Muscle layer of colon (tissue), 2 donors: Measurements from ENCODE around the gene FAM200B.

ENCODE experiments used
- H3K27ac ChIP-seq: one replicate; pipeline ENCODE4 v1.7.0; 2013; ENCODE audit warnings: low read depth, mild to moderate bottlenecking, low read length, moderate library complexity
- H3K27me3 ChIP-seq, 2 donors: one replicate each; pipeline ENCODE4 v1.7.0; 2013; ENCODE audit warnings: low read length in 2 of 2, mild to moderate bottlenecking in 2 of 2; ENCODE audit not compliant: insufficient read depth in 2 of 2, control insufficient read depth in 1 of 2
- H3K36me3 ChIP-seq: one replicate; pipeline ENCODE4 v1.7.0; 2013; ENCODE audit warnings: mild to moderate bottlenecking, low read length; ENCODE audit not compliant: insufficient read depth
- H3K4me1 ChIP-seq: one replicate; pipeline ENCODE4 v1.7.0; 2013; ENCODE audit warnings: mild to moderate bottlenecking, low read length; ENCODE audit not compliant: insufficient read depth
- H3K4me3 ChIP-seq, 2 donors: one replicate each; pipeline ENCODE4 v1.7.0; 2013; ENCODE audit warnings: low read length in 2 of 2, low read depth in 1 of 2, mild to moderate bottlenecking in 1 of 2, moderate library complexity in 1 of 2
- H3K9ac ChIP-seq: one replicate; pipeline ENCODE4 v1.7.0; 2013; ENCODE audit warnings: low read length
- H3K9me3 ChIP-seq: one replicate; pipeline ENCODE4 v1.7.0; 2013; ENCODE audit warnings: mild to moderate bottlenecking, low read length
- donor health status: abdominal sarcoma.
- donor health status: Adenocarcinoma of cecum.

FAM200B gene

GRCh38 chr4:15672101-15672500 lies 9.5 kb upstream of the FAM200B start:
- no peaks in the 10 kb centered on the region for H3K9me3 ChIP-seq
- H3K27me3 ChIP-seq = no peaks in the 10 kb centered on the region
- H3K36me3 ChIP-seq = no peaks in the 10 kb centered on the region
- H3K9ac ChIP-seq = no peak overlapping the region
- no peak overlapping the region for H3K4me3 ChIP-seq
- H3K27ac ChIP-seq = no peak overlapping the region
- H3K4me1 ChIP-seq = no peaks in the 10 kb centered on the region

DNA sequence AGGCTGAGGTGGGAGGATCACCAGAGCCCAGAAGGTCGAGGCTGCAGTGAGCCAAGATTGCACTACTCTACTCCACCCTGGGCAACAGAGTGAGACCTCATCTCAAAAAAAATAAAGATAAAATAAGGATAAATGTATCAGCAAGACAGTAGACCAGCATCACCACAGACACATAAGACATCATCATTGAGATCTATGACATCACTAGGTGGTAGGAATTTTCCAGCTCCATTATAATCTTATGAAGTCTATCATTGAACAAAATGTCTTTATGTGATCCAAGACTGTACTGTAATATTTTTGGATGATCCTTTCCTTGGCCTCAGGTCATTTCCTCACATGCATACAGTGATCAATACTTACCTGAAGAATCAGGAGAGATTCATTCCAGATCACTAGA lies 8.3 kb upstream of the FAM200B start:
- Histone ChIP-seq H3K27ac (no peak overlapping the region), H3K36me3 (no peaks in the 10 kb centered on the region), H3K9me3 (no peaks in the 10 kb centered on the region), H3K4me3 (no peak overlapping the region), H3K4me1 (no peaks in the 10 kb centered on the region), H3K9ac (no peak overlapping the region), H3K27me3 (no peaks in the 10 kb centered on the region)

DNA sequence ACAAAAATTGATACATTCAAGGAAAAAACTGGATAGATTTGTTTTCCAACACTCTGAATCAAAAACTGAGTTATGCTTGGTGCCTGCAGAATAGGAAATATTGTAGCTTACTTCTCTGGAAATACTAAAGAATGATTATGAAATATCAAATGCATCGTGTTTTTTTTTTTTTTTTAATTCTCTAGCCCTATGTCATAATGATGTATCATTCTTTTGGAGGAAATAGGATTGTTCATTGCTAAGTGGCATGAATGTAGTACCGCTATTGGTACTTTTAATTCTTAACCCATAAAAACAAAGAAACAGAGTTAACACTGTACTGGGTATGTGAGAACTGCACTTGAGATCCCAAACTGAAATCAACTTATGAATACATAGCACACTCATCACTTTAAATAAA lies 7.6 kb upstream of the FAM200B start:
- no peak overlapping the region for H3K4me3 ChIP-seq
- no peak overlapping the region for H3K27ac ChIP-seq
- no peaks in the 10 kb centered on the region for H3K4me1 ChIP-seq
- no peaks in the 10 kb centered on the region for H3K27me3 ChIP-seq
- no peaks in the 10 kb centered on the region for H3K36me3 ChIP-seq
- H3K9me3 ChIP-seq = no peaks in the 10 kb centered on the region
- no peak overlapping the region for H3K9ac ChIP-seq

- H3K4me3 ChIP-seq = no peak overlapping the region
- H3K27me3 ChIP-seq = no peaks in the 10 kb centered on the region
- no peaks in the 10 kb centered on the region for H3K36me3 ChIP-seq
- no peak overlapping the region for H3K9ac ChIP-seq
- H3K9me3 ChIP-seq = no peaks in the 10 kb centered on the region
- H3K4me1 ChIP-seq = no peaks in the 10 kb centered on the region
- no peak overlapping the region for H3K27ac ChIP-seq
Observed at GRCh38 chr4:15674926-15675325, 6.7 kb upstream of the FAM200B start.

DNA sequence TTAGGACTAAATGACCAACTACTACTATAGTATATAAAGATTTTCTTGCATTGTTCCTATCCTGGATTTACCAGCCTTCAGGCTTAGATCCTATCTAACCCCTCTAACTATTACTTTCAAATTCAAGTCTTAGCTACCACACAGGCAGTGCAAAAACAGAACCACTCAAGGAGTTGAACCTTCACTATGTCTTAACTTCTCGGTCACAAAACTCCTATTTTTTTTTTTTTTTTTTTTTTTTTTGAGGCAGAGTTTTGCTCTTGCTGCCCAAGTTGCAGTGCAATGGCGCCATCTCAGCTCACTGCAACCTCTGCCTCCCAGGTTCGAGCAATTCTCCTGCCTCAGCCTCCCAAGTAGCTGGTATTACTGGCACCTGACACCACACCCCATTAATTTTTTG lies 6.3 kb upstream of the FAM200B start:
- H3K36me3 ChIP-seq = no peaks in the 10 kb centered on the region
- H3K4me1 ChIP-seq = no peaks in the 10 kb centered on the region
- H3K27ac ChIP-seq = no peak overlapping the region
- no peaks in the 10 kb centered on the region for H3K27me3 ChIP-seq
- no peak overlapping the region for H3K9ac ChIP-seq
- H3K4me3 ChIP-seq = no peak overlapping the region
- H3K9me3 ChIP-seq = no peaks in the 10 kb centered on the region

GRCh38 chr4:15676039-15676438 lies 5.6 kb upstream of the FAM200B start:
- no peak overlapping the region for H3K27ac ChIP-seq
- H3K9me3 ChIP-seq = no peaks in the 10 kb centered on the region
- H3K4me1 ChIP-seq = no peaks in the 10 kb centered on the region
- H3K9ac ChIP-seq = no peak overlapping the region
- no peak overlapping the region for H3K4me3 ChIP-seq
- H3K27me3 ChIP-seq = no peaks in the 10 kb centered on the region
- no peaks in the 10 kb centered on the region for H3K36me3 ChIP-seq

GRCh38 chr4:15676899-15677298 lies 4.7 kb upstream of the FAM200B start:
- H3K4me3 ChIP-seq = no peak overlapping the region
- H3K36me3 ChIP-seq = no peaks in the 10 kb centered on the region
- no peaks in the 10 kb centered on the region for H3K9me3 ChIP-seq
- H3K27me3 ChIP-seq = no peaks in the 10 kb centered on the region
- H3K27ac ChIP-seq = no peak overlapping the region
- H3K9ac ChIP-seq = no peak overlapping the region
- no peaks in the 10 kb centered on the region for H3K4me1 ChIP-seq

DNA sequence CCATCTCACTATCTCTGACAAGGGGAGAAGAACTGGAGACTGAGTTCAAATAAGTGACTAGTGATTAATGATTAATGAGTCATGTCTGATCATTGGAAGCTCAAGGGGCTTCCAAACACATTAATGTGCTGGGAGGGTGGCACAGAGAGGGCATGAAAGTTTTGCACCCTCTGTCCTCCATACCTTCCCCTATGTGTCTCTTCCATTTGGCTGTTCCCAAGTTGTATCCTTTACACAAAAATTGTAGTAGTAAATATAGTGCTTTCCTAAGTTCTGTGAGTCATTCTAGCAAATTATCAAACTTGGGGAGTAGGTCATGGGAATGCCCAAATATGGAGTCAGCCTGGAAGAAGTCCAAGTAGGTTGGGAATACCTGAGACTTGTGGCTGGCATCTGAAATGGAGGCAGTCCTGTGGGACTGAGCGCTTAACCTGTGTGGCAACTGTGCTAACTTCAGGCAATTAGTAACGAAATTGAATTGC lies 4.1 kb upstream of the FAM200B start:
- Histone ChIP-seq H3K27me3 (no peaks in the 10 kb centered on the region), H3K4me3 (no peak overlapping the region), H3K9ac (no peak overlapping the region), H3K4me1 (peaks cover 3% of the 10 kb centered on the region), H3K9me3 (no peaks in the 10 kb centered on the region), H3K36me3 (no peaks in the 10 kb centered on the region), H3K27ac (no peak overlapping the region)

DNA sequence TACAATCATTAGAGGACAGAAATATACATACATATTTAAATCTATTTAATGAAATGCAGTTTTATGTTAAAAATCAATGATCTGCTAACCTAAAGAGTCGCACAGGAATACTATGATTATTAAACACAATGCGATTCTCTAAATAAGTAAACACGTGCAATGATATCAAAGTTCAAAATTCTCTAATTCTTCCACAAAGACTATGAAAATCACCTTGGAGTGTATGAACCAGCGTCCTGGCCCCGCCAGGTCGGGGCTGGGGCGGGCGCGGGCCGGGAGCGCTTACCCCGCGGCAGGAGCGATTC lies 608 bp upstream of the FAM200B start:
- Histone ChIP-seq H3K27me3 (no peaks in the 10 kb centered on the region), H3K9me3 (no peaks in the 10 kb centered on the region), H3K27ac (no peak overlapping the region), H3K36me3 (no peaks in the 10 kb centered on the region), H3K9ac (peak overlapping the region; percentile 8), H3K4me1 (peaks cover 7% of the 10 kb centered on the region), H3K4me3 (peak overlapping the region; percentile 75 to 98)

DNA sequence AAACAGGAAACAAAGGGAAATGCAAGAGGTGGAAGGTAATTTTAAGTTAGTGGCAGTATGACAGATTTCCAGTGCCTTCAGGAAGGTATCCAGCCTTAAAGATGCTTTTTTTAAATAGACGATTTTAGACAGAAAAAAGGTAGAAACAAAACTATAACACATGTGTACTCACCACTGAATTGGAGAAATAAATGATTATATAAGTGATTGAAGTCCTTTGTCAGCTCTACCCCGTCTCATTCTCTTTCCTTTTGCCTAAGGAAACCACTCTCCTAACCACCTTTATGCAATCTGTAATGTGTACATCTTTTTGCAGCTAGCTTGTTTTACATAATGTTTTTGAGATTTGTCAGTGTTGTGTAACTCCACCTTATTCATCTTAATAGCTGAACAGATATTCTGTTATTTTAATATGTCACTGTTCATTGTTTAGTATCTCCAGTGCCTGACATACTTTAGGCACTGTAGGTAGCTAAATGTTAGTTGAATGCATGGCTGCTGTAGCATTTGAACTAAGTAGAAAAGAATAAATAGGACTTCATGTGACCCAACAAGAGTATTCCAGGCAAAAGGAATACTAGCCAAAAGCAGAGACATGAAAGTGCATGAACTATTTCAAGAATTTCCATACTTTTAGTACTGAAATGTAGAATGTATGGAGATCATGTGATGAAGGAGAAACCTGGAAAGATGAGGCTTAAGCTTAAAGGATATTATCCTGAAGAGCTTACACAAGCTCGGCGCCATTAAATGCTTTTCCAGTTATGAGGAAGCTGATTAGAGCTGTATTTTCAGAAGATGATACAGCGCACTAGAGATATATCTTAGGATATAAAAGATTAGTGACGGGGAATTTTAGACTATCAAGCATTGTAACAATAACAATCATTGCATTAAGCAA lies 865 bp downstream of the FAM200B start:
- H3K27me3 ChIP-seq = no peaks in the 10 kb centered on the region
- peak overlapping the region; percentile 90 for H3K27ac ChIP-seq
- H3K9ac ChIP-seq = peak overlapping the region; percentile 76
- H3K9me3 ChIP-seq = no peaks in the 10 kb centered on the region
- peak overlapping the region; percentile 75 to 98 for H3K4me3 ChIP-seq
- H3K36me3 ChIP-seq = peaks cover 14% of the 10 kb centered on the region
- H3K4me1 ChIP-seq = peaks cover 7% of the 10 kb centered on the region

- Histone ChIP-seq H3K27ac (no peak overlapping the region), H3K36me3 (peaks cover 17% of the 10 kb centered on the region), H3K9ac (no peak overlapping the region), H3K9me3 (no peaks in the 10 kb centered on the region), H3K4me1 (peaks cover 7% of the 10 kb centered on the region), H3K27me3 (no peaks in the 10 kb centered on the region), H3K4me3 (peak overlapping the region in 1 of 2 donors; percentile 98)
Observed at GRCh38 chr4:15683143-15683495, 1.5 kb downstream of the FAM200B start.

GRCh38 chr4:15684498-15684897 lies 2.9 kb downstream of the FAM200B start:
- Histone ChIP-seq H3K27ac (no peak overlapping the region), H3K9me3 (no peaks in the 10 kb centered on the region), H3K4me1 (peaks cover 7% of the 10 kb centered on the region), H3K4me3 (no peak overlapping the region), H3K9ac (no peak overlapping the region), H3K36me3 (peaks cover 17% of the 10 kb centered on the region), H3K27me3 (no peaks in the 10 kb centered on the region)
